Neural cell (in vitro differentiated cells): ENCODE results near the gene TOR3A.

Experiments used
- EZH2 ChIP-seq: fragments of 200-600, 300-800 bp; shearing (Covaris generic), sonication (generic); IDR thresholded peaks from 2 replicates; pipeline ENCODE4 v1.6.1; 2014; ENCODE audit warnings: antibody characterized with exemption, low read length, borderline replicate concordance, mild to moderate bottlenecking; ENCODE audit not compliant: insufficient read depth, poor library complexity, severe bottlenecking
- POLR2AphosphoS5 ChIP-seq: IDR thresholded peaks from 2 replicates; pipeline ENCODE4 v1.6.1; 2012
- TF ChIP-seq, protein P1 (sequence below): fragments of 450-650 bp; IDR thresholded peaks from 2 replicates; pipeline ENCODE4 v1.5.1; 2014; ENCODE audit warnings: antibody characterized with exemption, mild to moderate bottlenecking, moderate library complexity; ENCODE audit not compliant: poor library complexity, severe bottlenecking

DNA sequence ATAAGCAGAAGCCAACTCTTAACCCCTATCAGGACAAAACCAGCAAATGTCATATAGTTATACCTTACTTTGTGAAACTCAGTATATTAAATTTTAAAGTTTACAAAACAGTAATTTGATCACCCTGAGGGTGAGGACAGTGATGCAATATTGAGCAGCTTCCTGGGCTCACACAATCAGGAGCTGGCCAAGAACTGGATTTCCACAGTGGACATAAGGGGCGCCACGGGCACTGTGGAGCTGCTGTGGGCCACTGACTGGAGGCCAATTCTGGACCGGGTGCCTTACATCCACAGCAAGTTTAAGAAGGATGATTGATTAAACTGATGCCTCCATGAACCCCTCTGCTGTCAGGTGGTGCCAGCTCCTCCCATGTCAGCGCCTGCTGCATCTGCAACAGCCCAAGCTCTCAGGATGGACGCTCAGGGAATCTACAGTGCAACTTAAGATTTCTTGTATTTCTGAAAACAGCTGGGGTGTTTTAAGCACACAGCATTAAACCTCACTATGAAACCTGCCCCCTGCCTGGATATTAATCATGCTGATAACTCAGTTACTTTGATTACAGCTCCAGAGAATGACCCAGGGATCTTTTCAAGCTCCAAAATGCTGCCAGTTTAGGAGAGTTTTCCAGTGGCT, 55.9 kb downstream of the TOR3A start:
- TF ChIP-seq, protein P1, sequence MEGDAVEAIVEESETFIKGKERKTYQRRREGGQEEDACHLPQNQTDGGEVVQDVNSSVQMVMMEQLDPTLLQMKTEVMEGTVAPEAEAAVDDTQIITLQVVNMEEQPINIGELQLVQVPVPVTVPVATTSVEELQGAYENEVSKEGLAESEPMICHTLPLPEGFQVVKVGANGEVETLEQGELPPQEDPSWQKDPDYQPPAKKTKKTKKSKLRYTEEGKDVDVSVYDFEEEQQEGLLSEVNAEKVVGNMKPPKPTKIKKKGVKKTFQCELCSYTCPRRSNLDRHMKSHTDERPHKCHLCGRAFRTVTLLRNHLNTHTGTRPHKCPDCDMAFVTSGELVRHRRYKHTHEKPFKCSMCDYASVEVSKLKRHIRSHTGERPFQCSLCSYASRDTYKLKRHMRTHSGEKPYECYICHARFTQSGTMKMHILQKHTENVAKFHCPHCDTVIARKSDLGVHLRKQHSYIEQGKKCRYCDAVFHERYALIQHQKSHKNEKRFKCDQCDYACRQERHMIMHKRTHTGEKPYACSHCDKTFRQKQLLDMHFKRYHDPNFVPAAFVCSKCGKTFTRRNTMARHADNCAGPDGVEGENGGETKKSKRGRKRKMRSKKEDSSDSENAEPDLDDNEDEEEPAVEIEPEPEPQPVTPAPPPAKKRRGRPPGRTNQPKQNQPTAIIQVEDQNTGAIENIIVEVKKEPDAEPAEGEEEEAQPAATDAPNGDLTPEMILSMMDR: no peak
- TF ChIP-seq EZH2 (no peak), POLR2AphosphoS5 (no peak)
